ENCODE measurements around the gene CACNB2.

CACNB2 gene

GRCh38 chr10:18514537-18514936 is 374.3 kb downstream of the CACNB2 start:
- DNase-seq (ENCODE audit: low read depth), result no peak

GRCh38 chr10:18516851-18517250 is 376.6 kb downstream of the CACNB2 start:
- DNase-seq (ENCODE audit: low read depth), result no peak

DNA sequence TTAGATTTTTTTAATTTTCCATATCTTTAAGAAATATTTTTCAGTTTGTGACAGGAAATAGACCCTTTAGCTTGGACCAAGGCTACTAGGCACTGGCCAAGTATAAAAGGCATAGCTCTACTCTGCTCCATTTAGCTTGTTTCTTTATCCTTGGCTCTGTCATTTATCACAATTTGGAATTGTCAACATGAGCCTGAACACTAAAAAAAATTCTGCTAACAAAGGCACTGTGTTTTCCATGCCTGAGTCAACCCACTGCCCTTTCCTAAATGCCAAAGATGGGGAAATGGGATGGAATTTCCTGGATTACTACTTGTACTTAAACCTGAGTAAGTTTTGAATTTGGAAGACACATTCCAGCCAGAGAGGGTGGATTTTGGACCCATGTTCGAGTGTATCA is 382.8 kb downstream of the CACNB2 start:
- DNase-seq (ENCODE audit: low read depth), result no peak

- no peak for DNase-seq (ENCODE audit: low read depth)
These were observed 383.6 kb downstream of the CACNB2 start for GRCh38 chr10:18523858-18524257.

DNA sequence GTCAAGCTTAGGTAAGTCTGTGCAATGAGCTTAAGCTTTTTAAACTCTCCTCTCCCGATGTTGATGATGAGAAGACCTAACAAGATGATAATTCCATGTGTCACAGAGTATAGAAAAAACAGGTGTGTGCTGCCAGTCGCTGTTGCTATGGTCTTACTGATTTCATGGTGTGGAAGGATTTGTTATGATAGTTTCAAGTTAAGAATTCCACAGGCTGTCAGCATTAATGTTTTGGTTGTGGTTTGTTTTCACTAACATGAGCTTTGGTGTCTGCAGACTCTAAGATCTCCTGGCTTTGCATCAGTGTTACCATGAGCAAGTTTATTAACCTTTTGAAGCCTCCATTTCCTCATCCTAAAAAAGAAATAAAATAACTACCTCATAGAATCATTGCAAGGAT is 387.5 kb downstream of the CACNB2 start:
- no peak for DNase-seq (ENCODE audit: low read depth)

GRCh38 chr10:18528292-18528691 is 388.1 kb downstream of the CACNB2 start:
- DNase-seq (ENCODE audit: low read depth), result no peak

DNA sequence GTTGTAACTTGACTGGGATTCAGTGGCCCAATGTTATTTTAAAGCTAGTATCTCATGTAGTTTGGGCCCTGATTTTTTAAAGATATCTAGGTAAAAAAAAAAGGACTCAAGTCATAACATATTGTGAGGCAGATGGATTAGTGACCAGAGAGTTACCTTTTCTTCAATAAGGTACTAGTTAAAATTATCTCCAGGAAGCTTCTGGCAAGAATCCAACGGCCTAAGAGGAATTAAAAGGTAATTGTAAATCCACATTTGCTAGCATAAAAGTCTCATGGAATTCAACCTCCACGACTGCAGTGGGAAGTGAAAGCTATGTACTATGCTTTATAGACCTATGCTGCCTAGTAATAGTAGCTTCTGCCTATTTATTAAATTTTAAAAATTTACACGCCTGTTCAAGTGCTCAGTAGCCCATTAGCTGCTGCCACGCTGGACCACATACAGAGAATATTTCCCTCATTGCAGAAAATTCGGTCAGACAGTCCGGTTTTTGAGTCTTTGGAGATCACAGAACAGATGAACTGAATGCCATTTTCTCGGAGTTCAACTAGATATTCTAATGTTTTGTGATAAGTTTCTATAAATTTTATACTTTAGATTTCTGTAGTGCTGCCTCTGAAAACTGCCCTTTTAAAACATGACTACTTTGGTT is 392.8 kb downstream of the CACNB2 start:
- DNase-seq (ENCODE audit: low read depth), result no peak

DNA sequence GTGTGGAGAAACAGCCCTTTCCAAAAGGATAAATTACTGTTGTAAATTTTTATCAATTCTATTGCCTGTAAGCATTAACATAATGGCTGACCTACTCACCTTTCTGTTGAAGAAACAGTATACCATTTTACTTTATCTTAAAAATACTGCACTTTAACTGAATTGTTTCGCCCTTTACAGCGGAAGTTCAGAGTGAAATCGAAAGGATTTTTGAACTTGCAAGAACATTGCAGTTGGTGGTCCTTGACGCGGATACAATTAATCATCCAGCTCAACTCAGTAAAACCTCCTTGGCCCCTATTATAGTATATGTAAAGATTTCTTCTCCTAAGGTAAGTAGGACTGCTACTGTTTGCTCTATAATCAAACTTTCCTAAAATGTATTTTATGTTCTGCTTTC is 393.7 kb downstream of the CACNB2 start:
- no peak for DNase-seq (ENCODE audit: low read depth)

DNA sequence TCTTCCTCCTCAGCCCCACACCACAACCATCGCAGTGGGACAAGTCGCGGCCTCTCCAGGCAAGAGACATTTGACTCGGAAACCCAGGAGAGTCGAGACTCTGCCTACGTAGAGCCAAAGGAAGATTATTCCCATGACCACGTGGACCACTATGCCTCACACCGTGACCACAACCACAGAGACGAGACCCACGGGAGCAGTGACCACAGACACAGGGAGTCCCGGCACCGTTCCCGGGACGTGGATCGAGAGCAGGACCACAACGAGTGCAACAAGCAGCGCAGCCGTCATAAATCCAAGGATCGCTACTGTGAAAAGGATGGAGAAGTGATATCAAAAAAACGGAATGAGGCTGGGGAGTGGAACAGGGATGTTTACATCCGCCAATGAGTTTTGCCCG is 399.1 kb downstream of the CACNB2 start:
- DNase-seq (ENCODE audit: low read depth), result no peak

DNA sequence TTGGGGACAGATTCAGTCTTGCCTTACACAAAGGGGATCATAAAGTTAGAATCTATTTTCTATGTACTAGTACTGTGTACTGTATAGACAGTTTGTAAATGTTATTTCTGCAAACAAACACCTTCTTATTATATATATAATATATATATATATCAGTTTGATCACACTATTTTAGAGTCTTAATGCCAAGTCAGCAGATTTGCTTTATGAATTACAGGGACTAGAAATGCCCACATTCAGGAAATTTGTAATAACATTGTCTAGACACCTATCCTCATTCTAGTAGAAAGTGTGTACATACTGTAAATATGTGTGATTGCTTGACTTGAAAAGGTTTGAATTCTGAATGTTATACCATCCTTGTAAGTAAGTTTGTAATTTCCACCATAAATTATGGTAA is 400.0 kb downstream of the CACNB2 start:
- DNase-seq (ENCODE audit: low read depth), result no peak

DNA sequence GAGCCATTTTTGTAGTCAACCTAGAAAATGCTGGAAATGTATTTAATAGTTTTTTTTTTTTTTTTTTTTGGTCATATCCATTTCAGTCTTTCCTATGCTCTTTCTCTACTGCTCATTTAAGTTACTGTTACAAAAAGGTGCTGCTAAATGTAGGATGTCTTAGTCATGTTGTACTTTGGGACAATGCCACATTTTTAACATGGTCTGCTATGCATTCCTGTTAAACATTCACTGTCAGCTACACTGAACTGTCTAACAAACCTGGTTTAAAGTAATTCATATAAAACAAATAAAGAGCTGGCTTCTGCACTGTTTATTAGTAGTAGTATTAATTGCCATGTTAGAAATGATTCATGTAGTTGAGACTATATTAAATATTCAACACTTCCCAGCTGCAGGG is 402.6 kb downstream of the CACNB2 start:
- DNase-seq (ENCODE audit: low read depth), result no peak

- DNase-seq (ENCODE audit: low read depth), result no peak
These were observed 405.5 kb downstream of the CACNB2 start for GRCh38 chr10:18545621-18546305.

- DNase-seq (ENCODE audit: low read depth), result no peak
These were observed 408.9 kb downstream of the CACNB2 start for GRCh38 chr10:18549105-18549504.

DNA sequence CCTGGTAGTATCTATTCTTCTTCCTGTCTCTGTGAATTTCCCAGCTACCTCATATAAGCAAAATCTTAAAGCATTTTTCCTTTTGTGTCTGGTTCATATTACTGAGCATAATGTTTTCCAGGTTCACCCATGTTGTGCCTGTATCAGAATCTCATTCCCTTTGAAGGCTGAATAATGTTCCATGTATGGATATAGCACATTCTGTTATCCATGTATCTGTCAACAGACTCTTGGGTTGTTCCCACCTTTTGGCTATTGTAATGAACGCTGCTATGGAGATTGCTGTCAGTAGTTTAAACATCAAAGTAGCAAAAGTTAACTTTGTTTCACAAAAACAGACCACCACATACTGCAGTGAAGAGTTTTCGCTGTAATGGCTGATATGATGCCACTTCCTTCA is 411.2 kb downstream of the CACNB2 start:
- no peak for DNase-seq (ENCODE audit: low read depth)

DNA sequence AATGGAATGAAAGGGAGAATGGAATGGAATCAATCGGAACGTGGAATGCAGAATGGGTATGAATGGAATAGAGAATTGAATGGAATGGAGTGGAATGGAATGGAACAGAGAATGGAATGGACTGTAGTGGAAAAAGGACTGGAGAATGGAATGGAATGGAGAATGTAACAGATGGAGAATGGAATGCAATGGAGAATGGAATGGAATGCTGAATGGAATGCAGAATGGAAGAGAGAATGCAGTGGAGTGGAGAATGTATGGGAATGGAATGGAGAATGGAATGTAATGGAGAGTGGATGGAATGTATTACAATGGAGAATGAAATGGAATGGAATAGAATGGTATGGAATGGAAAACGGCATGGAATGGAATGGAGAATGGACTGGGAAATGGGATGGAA is 414.3 kb downstream of the CACNB2 start:
- DNase-seq (ENCODE audit: low read depth), result no peak

- no peak for DNase-seq (ENCODE audit: low read depth)
These were observed 416.4 kb downstream of the CACNB2 start for GRCh38 chr10:18556522-18557147.

- no peak for DNase-seq (ENCODE audit: low read depth)
These were observed 417.7 kb downstream of the CACNB2 start for GRCh38 chr10:18557960-18558359.

GRCh38 chr10:18561861-18562551 is 421.8 kb downstream of the CACNB2 start:
- DNase-seq (ENCODE audit: low read depth), result no peak

DNA sequence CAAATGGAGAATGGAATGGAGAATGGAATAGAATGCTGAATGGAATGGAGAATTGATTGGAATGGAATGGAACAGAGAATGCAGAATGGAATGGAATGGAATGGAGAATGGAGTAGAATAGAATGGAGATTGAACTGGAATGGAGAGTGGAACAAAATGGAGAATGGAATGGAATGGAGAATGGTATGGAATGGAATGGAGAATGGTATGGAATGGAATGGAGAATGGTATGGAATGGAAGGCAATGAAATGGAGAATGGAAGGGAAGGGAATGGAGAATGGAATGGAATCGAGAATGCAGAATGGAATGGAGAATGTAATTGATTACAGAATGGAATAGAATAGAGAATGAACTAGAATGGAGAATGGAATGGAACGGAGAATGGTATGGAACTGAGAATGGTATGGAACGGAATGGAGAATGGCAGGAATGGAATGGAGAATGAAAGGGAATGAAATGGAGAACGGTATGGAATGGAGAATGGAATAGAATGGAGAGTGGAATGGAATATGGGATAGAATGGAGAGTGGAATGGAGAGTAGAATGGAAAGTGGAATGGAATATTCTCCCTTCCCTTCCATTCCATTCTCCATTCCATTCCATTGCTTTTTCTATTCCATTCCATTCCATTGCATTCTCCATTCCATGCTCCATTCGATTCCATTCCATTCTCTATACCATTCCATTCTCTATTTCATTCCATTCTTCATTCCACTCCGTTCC is 422.9 kb downstream of the CACNB2 start:
- no peak for DNase-seq (ENCODE audit: low read depth)

- no peak for DNase-seq (ENCODE audit: low read depth)
These were observed 424.8 kb downstream of the CACNB2 start for GRCh38 chr10:18565006-18565405.

DNA sequence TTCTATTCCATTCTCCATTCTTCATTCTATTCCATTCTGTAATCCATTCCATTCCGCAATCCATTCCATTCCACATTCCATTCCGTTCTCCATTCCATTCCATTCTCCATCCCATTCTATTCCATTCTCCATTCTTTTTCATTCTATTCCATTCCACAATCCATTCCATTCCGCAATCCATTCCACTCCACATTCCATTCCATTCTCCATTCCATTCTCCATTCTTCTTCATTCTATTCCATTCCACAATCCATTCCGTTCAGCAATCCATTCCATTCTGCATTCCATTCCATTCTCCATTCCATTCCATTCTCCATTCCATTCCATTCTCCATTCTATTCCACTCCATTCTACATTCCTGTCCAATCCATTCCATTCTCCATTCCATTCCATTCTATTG is 426.0 kb downstream of the CACNB2 start:
- no peak for DNase-seq (ENCODE audit: low read depth)

DNA sequence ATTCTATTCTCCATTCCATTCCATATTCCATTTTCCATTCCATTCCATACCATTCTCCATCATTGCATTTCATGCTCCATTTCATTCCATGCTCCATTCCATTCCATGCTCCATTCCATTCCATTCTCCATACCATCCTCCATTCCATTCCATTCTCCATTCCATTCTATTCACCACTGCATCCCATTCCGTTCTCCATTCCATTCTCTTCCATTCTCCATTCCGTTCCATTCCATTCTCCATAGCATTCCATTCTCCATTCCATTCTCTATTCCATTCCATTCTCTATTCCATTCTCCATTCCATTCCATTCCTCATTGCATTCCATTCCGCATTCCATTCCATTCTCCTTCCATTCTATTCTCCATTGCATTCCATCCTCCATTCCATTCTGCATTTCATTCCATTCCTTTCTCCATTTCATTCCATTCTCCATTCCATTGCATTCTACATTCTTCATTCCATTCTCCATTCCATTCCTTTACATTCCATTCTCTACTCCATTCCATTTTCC is 427.2 kb downstream of the CACNB2 start:
- no peak for DNase-seq (ENCODE audit: low read depth)

Data from activated gamma-delta T cell treated with anti-CD3 and anti-CD28 coated beads, Interleukin-2, amount 50 U/mL, for 16 hours (primary cell).